Retinal pigment epithelial cell (primary cell): ENCODE measurements around the gene KCTD20.
A peak's percentile ranks its signal among the peaks of the same experiment; 100 is the strongest.
"Not testable (repeated sequence)": the region's sequence is repeated elsewhere in the genome, so short reads cannot be mapped to it uniquely, and the experiment has no call there.

Experiments used
- DNase-seq: peaks from one replicate; pipeline ENCODE4 v3.0.0-alpha.2; 2010; ENCODE audit warnings: low read depth
- H3K4me3 ChIP-seq: 2 replicates; pipeline ENCODE4 v1.5.1; 2011; ENCODE audit warnings: mild to moderate bottlenecking, low read length, control low read depth, moderate library complexity
- TF ChIP-seq, protein P1 (sequence below): conservative IDR thresholded peaks from 2 replicates; pipeline ENCODE4 v1.5.1; 2011; ENCODE audit warnings: low read depth, low read length, control low read depth, inconsistent platforms

The KCTD20 gene

DNA sequence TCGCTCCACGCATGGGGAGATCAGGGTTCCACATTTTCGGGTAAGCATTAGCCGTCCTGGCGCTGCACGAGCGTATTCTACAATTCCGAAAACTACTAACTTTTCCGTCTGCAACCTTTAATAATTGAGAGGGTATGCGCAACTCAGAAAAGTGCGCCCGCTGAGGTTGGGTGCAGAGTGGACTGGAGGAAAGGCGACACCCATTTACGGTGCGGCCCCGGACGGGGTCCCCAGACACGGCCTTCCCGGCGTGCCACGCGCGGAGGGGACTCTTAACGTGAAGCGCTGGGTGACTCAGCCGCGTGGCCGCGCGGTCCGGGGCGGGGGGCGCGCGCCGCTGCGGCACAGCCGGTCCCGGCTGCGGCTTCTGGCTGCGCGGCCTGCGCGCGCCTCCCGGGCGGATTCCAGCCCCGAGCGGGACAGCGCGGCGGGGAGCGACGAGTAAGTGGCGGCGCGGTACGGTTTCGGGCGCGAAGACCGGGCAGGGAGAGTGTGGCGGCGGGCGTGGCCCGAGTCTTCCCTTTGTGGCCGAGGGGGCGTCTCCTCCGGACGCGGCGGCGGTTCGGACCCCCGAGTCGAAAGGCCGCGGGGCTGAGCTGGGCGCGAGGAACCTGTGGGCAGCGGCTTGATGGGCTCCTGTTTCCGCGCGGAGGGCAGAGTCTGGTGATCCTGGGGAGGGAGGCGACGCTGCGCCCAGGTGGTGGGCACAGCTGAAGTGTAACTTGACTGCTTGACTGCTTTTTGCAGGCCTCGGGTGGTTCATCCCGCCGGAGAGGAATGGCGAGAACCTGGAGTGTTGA is at the start of gene KCTD20, which contains the start of gene PXT1:
Gene KCTD20, plus strand, starts transcription at position 330 of the 800 bp plus-strand sequence. CDS start 27,098 bp downstream, outside the sequence.
Gene PXT1, minus strand, starts transcription at position 184 of the 800 bp plus-strand sequence. CDS start 16,772 bp downstream, outside the sequence.
- DNase-seq: no peak
- TF ChIP-seq, protein P1, sequence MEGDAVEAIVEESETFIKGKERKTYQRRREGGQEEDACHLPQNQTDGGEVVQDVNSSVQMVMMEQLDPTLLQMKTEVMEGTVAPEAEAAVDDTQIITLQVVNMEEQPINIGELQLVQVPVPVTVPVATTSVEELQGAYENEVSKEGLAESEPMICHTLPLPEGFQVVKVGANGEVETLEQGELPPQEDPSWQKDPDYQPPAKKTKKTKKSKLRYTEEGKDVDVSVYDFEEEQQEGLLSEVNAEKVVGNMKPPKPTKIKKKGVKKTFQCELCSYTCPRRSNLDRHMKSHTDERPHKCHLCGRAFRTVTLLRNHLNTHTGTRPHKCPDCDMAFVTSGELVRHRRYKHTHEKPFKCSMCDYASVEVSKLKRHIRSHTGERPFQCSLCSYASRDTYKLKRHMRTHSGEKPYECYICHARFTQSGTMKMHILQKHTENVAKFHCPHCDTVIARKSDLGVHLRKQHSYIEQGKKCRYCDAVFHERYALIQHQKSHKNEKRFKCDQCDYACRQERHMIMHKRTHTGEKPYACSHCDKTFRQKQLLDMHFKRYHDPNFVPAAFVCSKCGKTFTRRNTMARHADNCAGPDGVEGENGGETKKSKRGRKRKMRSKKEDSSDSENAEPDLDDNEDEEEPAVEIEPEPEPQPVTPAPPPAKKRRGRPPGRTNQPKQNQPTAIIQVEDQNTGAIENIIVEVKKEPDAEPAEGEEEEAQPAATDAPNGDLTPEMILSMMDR: no peak
- H3K4me3 ChIP-seq: peak within 1 kb of the TSS; percentile 87

DNA sequence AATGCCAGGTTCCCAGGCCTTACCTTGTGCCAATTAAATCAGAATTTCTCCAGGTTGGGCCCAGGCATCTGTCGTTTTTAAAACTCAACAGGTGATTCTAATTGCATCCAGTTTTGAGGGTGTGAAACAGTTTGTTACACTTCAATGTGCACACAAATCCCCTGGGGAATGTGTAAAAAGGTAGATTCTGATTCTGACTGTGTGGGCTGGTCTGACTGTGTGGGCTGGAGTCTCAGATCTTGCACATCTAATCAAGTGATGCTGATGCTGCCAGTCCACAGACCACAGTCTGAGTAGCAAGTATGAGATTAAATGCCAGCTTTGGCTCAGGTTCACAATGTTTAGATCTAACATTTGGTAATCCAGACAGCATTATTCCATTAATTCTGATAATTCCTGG is 42.8 kb upstream of the KCTD20 start:
- TF ChIP-seq, protein P1: no peak
- no peak for DNase-seq
- H3K4me3 ChIP-seq: no peak overlapping the region

DNA sequence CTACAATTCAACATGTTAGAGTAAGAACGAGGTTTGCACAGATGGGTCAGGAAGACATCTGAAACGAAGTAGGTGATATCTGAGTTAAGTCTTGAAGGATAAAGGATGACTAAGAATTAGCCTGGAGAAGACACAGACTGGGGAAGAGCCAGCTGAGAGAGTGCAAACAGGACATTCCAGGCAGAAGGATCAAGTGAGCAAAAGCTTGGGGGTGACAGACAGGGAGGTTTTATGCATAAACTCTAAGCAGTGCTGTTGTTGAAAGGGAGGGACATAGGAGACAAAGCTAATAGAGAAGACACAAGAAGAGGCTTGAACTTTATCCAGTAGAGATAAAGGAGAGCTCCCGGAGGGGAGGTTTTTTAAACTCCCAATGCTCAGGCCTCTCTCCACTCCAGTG is 40.3 kb upstream of the KCTD20 start:
- TF ChIP-seq, protein P1: no peak
- no peak for DNase-seq
- no peak overlapping the region for H3K4me3 ChIP-seq

DNA sequence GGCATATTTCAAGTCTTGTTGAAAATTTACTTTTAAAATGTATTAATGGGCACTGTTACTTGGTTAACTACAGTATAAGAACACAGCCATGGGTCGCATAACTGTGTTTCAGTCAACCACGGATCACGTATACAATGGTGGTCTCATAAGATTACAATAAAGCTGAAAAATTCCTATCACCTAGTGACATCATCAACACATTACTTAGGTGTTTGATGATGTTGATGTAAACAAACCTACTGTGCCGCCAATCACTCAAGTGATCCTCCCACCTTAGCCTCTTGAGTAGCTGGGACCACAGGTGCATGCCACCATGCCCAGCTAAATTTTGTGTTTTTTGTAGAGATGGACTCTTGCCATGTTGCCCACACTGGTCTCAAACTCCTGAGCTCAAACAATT is 38.6 kb upstream of the KCTD20 start:
- DNase-seq: no peak
- TF ChIP-seq, protein P1: no peak
- H3K4me3 ChIP-seq: no peak overlapping the region

DNA sequence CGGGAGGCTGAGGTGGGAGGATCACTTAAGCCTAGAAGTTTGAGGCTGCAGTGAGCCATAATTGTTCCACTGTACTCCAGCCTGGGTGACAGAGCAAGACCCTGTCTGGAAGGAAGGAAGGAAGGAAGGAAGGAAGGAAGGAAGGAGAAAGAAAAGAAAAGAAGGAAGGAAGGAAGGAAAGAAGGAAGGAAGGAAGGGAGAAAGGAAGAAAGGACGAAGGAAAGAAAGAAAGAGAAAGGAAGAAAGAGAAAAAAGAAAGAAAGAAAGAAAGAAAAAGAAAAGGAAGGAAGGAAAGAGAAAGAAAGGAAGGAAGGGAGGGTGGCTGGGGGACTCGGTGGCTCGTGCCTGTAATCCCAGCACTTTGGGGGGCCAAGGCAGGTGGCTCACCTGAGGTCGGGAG is 33.1 kb upstream of the KCTD20 start:
- not testable (repeated sequence) for DNase-seq, H3K4me3 ChIP-seq

DNA sequence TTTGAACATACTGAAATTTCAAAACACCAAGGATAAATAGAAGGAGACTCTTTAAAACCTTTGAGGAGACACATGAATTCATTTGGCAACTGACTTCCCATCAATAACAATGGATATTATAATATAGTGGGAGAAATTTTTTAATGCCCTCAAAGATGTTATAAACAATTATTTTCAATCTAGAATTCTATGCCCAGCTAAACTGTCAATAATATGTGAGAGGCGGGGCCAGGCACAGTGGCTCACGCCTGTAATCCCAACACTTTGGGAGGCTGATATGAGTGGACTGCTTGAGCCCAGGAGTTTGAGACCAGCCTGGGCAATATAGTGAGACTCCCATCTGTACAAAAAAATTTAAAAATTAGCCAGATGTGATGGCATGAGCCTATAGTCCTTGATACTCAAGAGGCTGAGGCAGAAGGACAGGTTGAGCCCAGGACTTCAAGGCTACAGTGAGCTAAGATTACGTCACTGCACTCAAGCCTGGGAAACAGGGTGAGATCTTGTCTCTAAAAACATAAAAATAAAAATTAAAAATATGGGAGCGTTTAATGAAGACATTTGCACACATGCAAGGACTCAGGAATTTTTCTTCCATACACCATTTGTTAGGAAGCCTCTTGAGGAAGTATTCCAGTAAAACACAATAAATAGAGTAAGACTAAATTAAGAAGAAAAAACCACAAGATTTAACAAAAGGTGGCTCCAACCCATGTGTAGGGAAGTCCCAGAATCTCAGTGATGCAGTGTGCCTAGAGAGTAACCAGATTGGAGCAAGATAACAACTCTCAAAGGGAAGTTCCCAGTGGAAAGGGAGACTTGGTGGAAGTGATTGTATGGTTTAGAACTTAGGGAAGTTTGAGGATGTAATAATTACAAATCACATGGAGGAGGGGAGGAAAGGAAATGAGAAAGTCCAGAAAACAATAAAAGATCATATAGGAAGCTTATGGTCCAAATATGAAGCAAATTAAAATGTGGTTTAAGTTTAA is 29.0 kb upstream of the KCTD20 start:
- TF ChIP-seq, protein P1: no peak
- no peak for DNase-seq
- H3K4me3 ChIP-seq: no peak overlapping the region

DNA sequence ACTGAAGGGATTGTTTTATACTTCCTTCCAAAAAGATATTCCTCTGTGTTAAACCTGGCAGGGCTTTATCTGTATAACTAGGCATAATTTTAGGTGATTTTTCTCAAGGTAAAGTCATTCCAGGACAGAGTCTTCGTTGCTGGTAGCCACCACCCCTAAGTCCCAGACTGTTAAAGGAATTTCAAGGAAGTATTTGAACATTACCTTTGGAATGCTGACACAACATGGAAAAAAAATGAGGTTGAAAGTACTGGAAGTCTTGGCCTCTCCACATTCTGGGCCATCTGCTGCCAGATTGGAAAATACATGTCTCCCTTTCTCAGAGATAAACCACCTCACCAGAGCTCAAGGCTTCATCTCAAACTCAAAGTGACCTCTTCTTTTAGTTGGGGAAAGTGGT is 28.3 kb upstream of the KCTD20 start:
- DNase-seq: no peak
- H3K4me3 ChIP-seq: no peak overlapping the region
- TF ChIP-seq, protein P1: no peak
